K562 (cell line): ENCODE results near the gene CTPS2. TPM values are rescaled to one million over a fixed set of nuclear protein-coding genes. Genes with fewer than 3 reads are reported as not detected.

Experiments
- ATAC-seq: fragments of 200-7000 bp; cut with Tn5 transposase; 3 replicates; pipeline ENCODE4 v1.9.1; 2020; ENCODE audit warnings: moderate library complexity
- BruUV-seq: library from RNA; stranded (reverse); fragments of 400-500 nt; replicated peaks from 2 replicates; lab custom pipeline; 2021; lab: Mats Ljungman, UMichigan
- CTCF ChIA-PET: fragments of 300-600 bp; formaldehyde crosslinking; extraction: SDS; loops from one replicate; lab custom pipeline; 2021; ENCODE audit warnings: low intra/inter-chr PET ratio; lab: Yijun Ruan, JAX
- POLR2A ChIA-PET: fragments of 300-600, 350-650 bp; sonication (Branson Sonifier 250); formaldehyde crosslinking; extraction: SDS; loops from one replicate; lab custom pipeline; 2021; ENCODE audit warnings: antibody characterized with exemption, inconsistent platforms; lab: Yijun Ruan, JAX
- DNase-seq, 4 experiments: peaks; one replicate each; pipeline versions ENCODE4 v3.0.0 to v3.0.0-alpha.2; 2011 to 2018; ENCODE audit warnings: low spot score in 3 of 4, mixed read lengths in 3 of 4; ENCODE audit errors: extremely low read depth in 1 of 4
- FAIRE-seq: peaks from 2 replicates; lab custom pipeline; 2011; peaks lifted over from hg19 to GRCh38; lab: Jason Lieb, UNC
- H2AFZ ChIP-seq: 2 replicates; pipeline ENCODE4 v1.6.0; 2011; ENCODE audit warnings: low read depth, low read length, control low read depth, inconsistent platforms
- H3K27ac ChIP-seq: fragments of 200-600 bp; 3 replicates; pipeline ENCODE4 v1.8.0; 2011; ENCODE audit warnings: low read depth, mild to moderate bottlenecking, control low read depth, inconsistent platforms, low read length, moderate library complexity, mixed read lengths; ENCODE audit errors: extremely low read depth
- H3K27me3 ChIP-seq, 2 experiments: fragments of 300-600 bp in 1 of 2; 2 replicates in 1 of 2; 3 replicates in 1 of 2; pipeline versions ENCODE4 v1.6.0 to v1.8.0; 2011; ENCODE audit warnings: inconsistent platforms in 2 of 2, low read length in 2 of 2, mild to moderate bottlenecking in 1 of 2, mixed read lengths in 1 of 2, moderate library complexity in 1 of 2; ENCODE audit not compliant: control insufficient read depth in 2 of 2, insufficient read depth in 2 of 2
- H3K36me3 ChIP-seq: fragments of 300-600 bp; 3 replicates; pipeline ENCODE4 v1.8.0; 2011; ENCODE audit warnings: mild to moderate bottlenecking, low read length, inconsistent platforms; ENCODE audit not compliant: control insufficient read depth, insufficient read depth
- H3K4me1 ChIP-seq, 2 experiments: fragments of 200-600 bp in 1 of 2; replicated peaks in 1 of 2; 2 replicates in 1 of 2; 3 replicates in 1 of 2; pipeline versions ENCODE4 v1.5.1 to v1.8.0; 2011; ENCODE audit warnings: inconsistent platforms in 2 of 2, low read length in 2 of 2, mild to moderate bottlenecking in 1 of 2, mixed read lengths in 1 of 2, moderate library complexity in 1 of 2; ENCODE audit not compliant: control insufficient read depth in 2 of 2, insufficient read depth in 2 of 2
- H3K4me2 ChIP-seq: 2 replicates; pipeline ENCODE4 v1.6.1; 2011; ENCODE audit warnings: low read length, control low read depth, inconsistent platforms, mixed read lengths; ENCODE audit not compliant: insufficient read depth
- H3K4me3 ChIP-seq: fragments of 200-600 bp; sonication (generic), shearing (Covaris generic); 2 replicates; pipeline ENCODE4 v1.5.1; 2016; ENCODE audit warnings: control low read depth, inconsistent platforms
- H3K79me2 ChIP-seq: fragments of 200-600 bp; 3 replicates; pipeline ENCODE4 v1.8.0; 2011; ENCODE audit warnings: low read length, inconsistent platforms; ENCODE audit not compliant: control insufficient read depth, insufficient read depth
- H3K9ac ChIP-seq, 2 experiments: 2 replicates each; pipeline versions ENCODE4 v1.6.0 to v1.6.1; 2011; ENCODE audit warnings: low read depth in 2 of 2, low read length in 2 of 2, control low read depth in 1 of 2, inconsistent platforms in 1 of 2, mild to moderate bottlenecking in 1 of 2, mixed read lengths in 1 of 2; ENCODE audit not compliant: insufficient read depth in 1 of 2
- H3K9me1 ChIP-seq: one replicate; pipeline ENCODE4 v1.6.0; 2011; ENCODE audit warnings: inconsistent platforms, mild to moderate bottlenecking, low read length, moderate library complexity; ENCODE audit not compliant: control insufficient read depth, insufficient read depth
- H3K9me3 ChIP-seq: replicated peaks from 2 replicates; pipeline ENCODE4 v1.5.1; 2011; ENCODE audit warnings: low read depth, low read length, inconsistent platforms; ENCODE audit not compliant: control insufficient read depth, insufficient read depth
- H4K20me1 ChIP-seq: replicated peaks from 2 replicates; pipeline ENCODE4 v1.6.1; 2011; ENCODE audit warnings: low read length, inconsistent platforms, mixed read lengths; ENCODE audit not compliant: control insufficient read depth, insufficient read depth
- E2F5 ChIP-seq: sonication (generic); formaldehyde crosslinking; IDR thresholded peaks from 2 replicates; pipeline ENCODE4 v1.8.0; 2022; ENCODE audit warnings: mild to moderate bottlenecking, missing genetic modification reagents
- NR1H2 ChIP-seq: sonication (generic); formaldehyde crosslinking; IDR thresholded peaks from 2 replicates; pipeline ENCODE4 v1.4.0; 2020; ENCODE audit warnings: mild to moderate bottlenecking, missing genetic modification reagents
- SMARCA5 ChIP-seq: fragments of 450-650 bp; IDR thresholded peaks from 2 replicates; pipeline ENCODE4 v1.6.1; 2016
- TBL1XR1 ChIP-seq, 2 experiments: IDR thresholded peaks; 2 replicates each; pipeline ENCODE4 v1.6.1; 2012; ENCODE audit warnings: improper control_type of control experiment in 2 of 2, low read length in 2 of 2, mild to moderate bottlenecking in 1 of 2
- ZNF740 ChIP-seq, 3 experiments: fragments of 200-800 bp in 1 of 3; sonication (Bioruptor generic) in 1 of 3; sonication (generic) in 1 of 3; formaldehyde crosslinking in 1 of 3; IDR thresholded peaks; 2 replicates each; pipeline versions ENCODE4 v1.6.1 to v1.8.0; 2016 to 2022; ENCODE audit warnings: mild to moderate bottlenecking in 2 of 3, missing compliant biosample characterization in 2 of 3, missing genetic modification characterization in 2 of 3, missing genetic modification reagents in 1 of 3
- WGBS: fragments of 100-300 bp; shearing (Covaris generic); methylation state at CpG from one replicate; pipeline ENCODE4 v1.1.6; 2016; ENCODE audit warnings: low coverage, mixed read lengths; ENCODE audit not compliant: insufficient coverage; ENCODE audit errors: missing lambda C conversion rate; 5-methylcytosine and 5-hydroxymethylcytosine counted together
- in situ Hi-C: fragments of 300-500 bp; cut with MboI; formaldehyde crosslinking; loops from 4 replicates; pipeline ENCODE4 v1.15.0; 2018; ENCODE audit warnings: inconsistent platforms, mixed read lengths
- intact Hi-C: fragments of 100-400 bp; cut with micrococcal nuclease; formaldehyde crosslinking; loops from 2 replicates; pipeline ENCODE4 v1.14.2; 2022
- polyA plus RNA-seq, 8 experiments: library from polyadenylated mRNA; depleted of rRNA in 4 of 8; stranded (reverse) in 5 of 8; unstranded in 3 of 8; fragments of >200 nt; fragmentation: Nextera tagmentation in 2 of 8; fragmentation: Illumina TruSeq in 1 of 8; extraction: Ambion mirVana in 2 of 8; extraction: Trizol in 1 of 8; gene quantifications; 2 replicates each; pipeline versions ENCODE4 v1.2.1 to v1.2.3, GENCODE V29; 2011 to 2014; ENCODE audit warnings: inconsistent platforms in 1 of 8, missing spikeins in 1 of 8
- total RNA-seq, 7 experiments: library from RNA; depleted of rRNA in 6 of 7; stranded (reverse); fragments of >200 nt in 6 of 7; fragmentation: Illumina TruSeq in 2 of 7; extraction: Trizol in 2 of 7; gene quantifications; 2 replicates each; pipeline versions ENCODE4 v1.2.1 to v1.2.3, GENCODE V29; 2011 to 2021; ENCODE audit warnings: low replicate concordance in 1 of 7
- TF ChIP-seq, protein P1 (sequence below): sonication (generic); formaldehyde crosslinking; IDR thresholded peaks from 2 replicates; pipeline ENCODE4 v1.8.0; 2022; ENCODE audit warnings: missing genetic modification reagents, mild to moderate bottlenecking, moderate library complexity, borderline replicate concordance
- TF ChIP-seq, protein P2 (sequence below): fragments of 450-650 bp; IDR thresholded peaks from 2 replicates; pipeline ENCODE4 v1.6.1; 2016; ENCODE audit warnings: mild to moderate bottlenecking, moderate library complexity

Gene CTPS2
- total and polyA plus RNA-seq, 9 of the 15 experiments (the other 6 are each of a cell fraction or from before 2014, with no cell fraction given) = 5.4 to 19.5 (median 14.1) TPM

DNA sequence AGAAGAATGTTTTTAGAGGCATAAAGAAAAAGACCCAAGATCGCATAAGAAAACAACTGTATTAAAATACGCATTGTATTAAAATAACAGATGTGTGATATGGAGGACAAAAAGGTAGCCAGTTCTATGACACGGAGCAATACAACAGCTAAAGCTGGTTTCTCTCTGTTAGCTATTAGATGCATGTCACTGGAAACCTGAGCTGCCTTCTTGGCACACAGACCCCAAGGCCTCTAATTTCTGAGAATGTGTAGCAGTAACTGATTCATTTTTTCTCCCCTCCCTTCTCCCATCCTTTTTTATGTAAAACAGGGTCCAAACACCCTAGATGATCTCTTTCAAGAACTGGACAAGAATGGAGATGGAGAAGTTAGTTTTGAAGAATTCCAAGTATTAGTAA is 58.4 kb downstream of the CTPS2 start:
- Histone ChIP-seq H3K36me3 (no peaks in the 10 kb centered on the region), H4K20me1 (no peaks in the 10 kb centered on the region), H3K9ac (no peak overlapping the region), H3K4me1 (no peaks in the 10 kb centered on the region), H3K4me3 (no peak overlapping the region), H3K27ac (no peak overlapping the region), H3K79me2 (no peaks in the 10 kb centered on the region), H3K4me2 (no peak overlapping the region), H2AFZ (no peak overlapping the region), H3K27me3 (no peaks in the 10 kb centered on the region), H3K9me1 (no peaks in the 10 kb centered on the region), H3K9me3 (no peaks in the 10 kb centered on the region)
- in situ Hi-C loops (loop anchor here (25.0 kb wide), 1 partner anchor 392 kb away; no protein-coding TSS in a partner anchor), intact Hi-C loops (no loop called here)
- CTCF ChIA-PET = no interaction called here
- BruUV-seq = no TSS peak
- POLR2A ChIA-PET = interaction anchor here (0.6 kb wide), 1 partner anchor 414 kb away, joined by 3 read pairs; no protein-coding TSS in a partner anchor
- 82% methylated on average over 3 of the region's 3 CpGs for WGBS
- ATAC-seq (no peak), FAIRE-seq (no peak), DNase-seq (no peak)
- no peak for TF ChIP-seq E2F5 (CRISPR knock-in tag)
- TF ChIP-seq, protein P1, sequence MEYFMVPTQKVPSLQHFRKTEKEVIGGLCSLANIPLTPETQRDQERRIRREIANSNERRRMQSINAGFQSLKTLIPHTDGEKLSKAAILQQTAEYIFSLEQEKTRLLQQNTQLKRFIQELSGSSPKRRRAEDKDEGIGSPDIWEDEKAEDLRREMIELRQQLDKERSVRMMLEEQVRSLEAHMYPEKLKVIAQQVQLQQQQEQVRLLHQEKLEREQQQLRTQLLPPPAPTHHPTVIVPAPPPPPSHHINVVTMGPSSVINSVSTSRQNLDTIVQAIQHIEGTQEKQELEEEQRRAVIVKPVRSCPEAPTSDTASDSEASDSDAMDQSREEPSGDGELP = no peak
- TF ChIP-seq TBL1XR1 (IDR thresholded peaks at IDR 0.05; ENCODE audit: low read length in 2 of 2) = no peak
- TF ChIP-seq NR1H2 (CRISPR knock-in tag) = no peak
- TF ChIP-seq, protein P2, sequence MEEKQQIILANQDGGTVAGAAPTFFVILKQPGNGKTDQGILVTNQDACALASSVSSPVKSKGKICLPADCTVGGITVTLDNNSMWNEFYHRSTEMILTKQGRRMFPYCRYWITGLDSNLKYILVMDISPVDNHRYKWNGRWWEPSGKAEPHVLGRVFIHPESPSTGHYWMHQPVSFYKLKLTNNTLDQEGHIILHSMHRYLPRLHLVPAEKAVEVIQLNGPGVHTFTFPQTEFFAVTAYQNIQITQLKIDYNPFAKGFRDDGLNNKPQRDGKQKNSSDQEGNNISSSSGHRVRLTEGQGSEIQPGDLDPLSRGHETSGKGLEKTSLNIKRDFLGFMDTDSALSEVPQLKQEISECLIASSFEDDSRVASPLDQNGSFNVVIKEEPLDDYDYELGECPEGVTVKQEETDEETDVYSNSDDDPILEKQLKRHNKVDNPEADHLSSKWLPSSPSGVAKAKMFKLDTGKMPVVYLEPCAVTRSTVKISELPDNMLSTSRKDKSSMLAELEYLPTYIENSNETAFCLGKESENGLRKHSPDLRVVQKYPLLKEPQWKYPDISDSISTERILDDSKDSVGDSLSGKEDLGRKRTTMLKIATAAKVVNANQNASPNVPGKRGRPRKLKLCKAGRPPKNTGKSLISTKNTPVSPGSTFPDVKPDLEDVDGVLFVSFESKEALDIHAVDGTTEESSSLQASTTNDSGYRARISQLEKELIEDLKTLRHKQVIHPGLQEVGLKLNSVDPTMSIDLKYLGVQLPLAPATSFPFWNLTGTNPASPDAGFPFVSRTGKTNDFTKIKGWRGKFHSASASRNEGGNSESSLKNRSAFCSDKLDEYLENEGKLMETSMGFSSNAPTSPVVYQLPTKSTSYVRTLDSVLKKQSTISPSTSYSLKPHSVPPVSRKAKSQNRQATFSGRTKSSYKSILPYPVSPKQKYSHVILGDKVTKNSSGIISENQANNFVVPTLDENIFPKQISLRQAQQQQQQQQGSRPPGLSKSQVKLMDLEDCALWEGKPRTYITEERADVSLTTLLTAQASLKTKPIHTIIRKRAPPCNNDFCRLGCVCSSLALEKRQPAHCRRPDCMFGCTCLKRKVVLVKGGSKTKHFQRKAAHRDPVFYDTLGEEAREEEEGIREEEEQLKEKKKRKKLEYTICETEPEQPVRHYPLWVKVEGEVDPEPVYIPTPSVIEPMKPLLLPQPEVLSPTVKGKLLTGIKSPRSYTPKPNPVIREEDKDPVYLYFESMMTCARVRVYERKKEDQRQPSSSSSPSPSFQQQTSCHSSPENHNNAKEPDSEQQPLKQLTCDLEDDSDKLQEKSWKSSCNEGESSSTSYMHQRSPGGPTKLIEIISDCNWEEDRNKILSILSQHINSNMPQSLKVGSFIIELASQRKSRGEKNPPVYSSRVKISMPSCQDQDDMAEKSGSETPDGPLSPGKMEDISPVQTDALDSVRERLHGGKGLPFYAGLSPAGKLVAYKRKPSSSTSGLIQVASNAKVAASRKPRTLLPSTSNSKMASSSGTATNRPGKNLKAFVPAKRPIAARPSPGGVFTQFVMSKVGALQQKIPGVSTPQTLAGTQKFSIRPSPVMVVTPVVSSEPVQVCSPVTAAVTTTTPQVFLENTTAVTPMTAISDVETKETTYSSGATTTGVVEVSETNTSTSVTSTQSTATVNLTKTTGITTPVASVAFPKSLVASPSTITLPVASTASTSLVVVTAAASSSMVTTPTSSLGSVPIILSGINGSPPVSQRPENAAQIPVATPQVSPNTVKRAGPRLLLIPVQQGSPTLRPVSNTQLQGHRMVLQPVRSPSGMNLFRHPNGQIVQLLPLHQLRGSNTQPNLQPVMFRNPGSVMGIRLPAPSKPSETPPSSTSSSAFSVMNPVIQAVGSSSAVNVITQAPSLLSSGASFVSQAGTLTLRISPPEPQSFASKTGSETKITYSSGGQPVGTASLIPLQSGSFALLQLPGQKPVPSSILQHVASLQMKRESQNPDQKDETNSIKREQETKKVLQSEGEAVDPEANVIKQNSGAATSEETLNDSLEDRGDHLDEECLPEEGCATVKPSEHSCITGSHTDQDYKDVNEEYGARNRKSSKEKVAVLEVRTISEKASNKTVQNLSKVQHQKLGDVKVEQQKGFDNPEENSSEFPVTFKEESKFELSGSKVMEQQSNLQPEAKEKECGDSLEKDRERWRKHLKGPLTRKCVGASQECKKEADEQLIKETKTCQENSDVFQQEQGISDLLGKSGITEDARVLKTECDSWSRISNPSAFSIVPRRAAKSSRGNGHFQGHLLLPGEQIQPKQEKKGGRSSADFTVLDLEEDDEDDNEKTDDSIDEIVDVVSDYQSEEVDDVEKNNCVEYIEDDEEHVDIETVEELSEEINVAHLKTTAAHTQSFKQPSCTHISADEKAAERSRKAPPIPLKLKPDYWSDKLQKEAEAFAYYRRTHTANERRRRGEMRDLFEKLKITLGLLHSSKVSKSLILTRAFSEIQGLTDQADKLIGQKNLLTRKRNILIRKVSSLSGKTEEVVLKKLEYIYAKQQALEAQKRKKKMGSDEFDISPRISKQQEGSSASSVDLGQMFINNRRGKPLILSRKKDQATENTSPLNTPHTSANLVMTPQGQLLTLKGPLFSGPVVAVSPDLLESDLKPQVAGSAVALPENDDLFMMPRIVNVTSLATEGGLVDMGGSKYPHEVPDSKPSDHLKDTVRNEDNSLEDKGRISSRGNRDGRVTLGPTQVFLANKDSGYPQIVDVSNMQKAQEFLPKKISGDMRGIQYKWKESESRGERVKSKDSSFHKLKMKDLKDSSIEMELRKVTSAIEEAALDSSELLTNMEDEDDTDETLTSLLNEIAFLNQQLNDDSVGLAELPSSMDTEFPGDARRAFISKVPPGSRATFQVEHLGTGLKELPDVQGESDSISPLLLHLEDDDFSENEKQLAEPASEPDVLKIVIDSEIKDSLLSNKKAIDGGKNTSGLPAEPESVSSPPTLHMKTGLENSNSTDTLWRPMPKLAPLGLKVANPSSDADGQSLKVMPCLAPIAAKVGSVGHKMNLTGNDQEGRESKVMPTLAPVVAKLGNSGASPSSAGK = no peak
- no peak for TF ChIP-seq ZNF740 (CRISPR knock-in tag; IDR thresholded peaks at IDR 0.05)
- TF ChIP-seq ZNF740 (tag; IDR thresholded peaks at IDR 0.05) = no peak
- no peak for TF ChIP-seq SMARCA5
